HepG2 (cell line): Measurements from ENCODE around the gene ANKRD27. TPM values are rescaled to one million over a fixed set of nuclear protein-coding genes. Genes with fewer than 3 reads are reported as not detected.

Experiments
- CBX2 ChIP-seq, 2 experiments: fragments of 200-600 bp in 1 of 2; sonication (generic); formaldehyde crosslinking in 1 of 2; IDR thresholded peaks; 2 replicates each; pipeline versions ENCODE4 v1.7.0 to v1.8.1; 2018 to 2022; ENCODE audit warnings: low read depth in 2 of 2, low read length in 1 of 2, mild to moderate bottlenecking in 1 of 2, missing genetic modification reagents in 1 of 2
- GPN1 ChIP-seq: sonication (generic); formaldehyde crosslinking; IDR thresholded peaks from 2 replicates; pipeline ENCODE4 v1.5.1; 2020; ENCODE audit warnings: missing genetic modification reagents, borderline replicate concordance
- HDAC2 ChIP-seq: sonication (generic); formaldehyde crosslinking; IDR thresholded peaks from 2 replicates; pipeline ENCODE4 v1.4.0; 2020; ENCODE audit warnings: missing genetic modification reagents
- HMGXB3 ChIP-seq: sonication (generic); formaldehyde crosslinking; IDR thresholded peaks from 2 replicates; pipeline ENCODE4 v1.4.0; 2020; ENCODE audit warnings: missing genetic modification reagents, borderline replicate concordance
- JUNB ChIP-seq: sonication (generic); formaldehyde crosslinking; IDR thresholded peaks from 2 replicates; pipeline ENCODE4 v1.8.0; 2022; ENCODE audit warnings: missing genetic modification reagents, mild to moderate bottlenecking, borderline replicate concordance
- MED8 ChIP-seq: sonication (generic); formaldehyde crosslinking; IDR thresholded peaks from 2 replicates; pipeline ENCODE4 v1.8.1; 2023; ENCODE audit warnings: mild to moderate bottlenecking, missing genetic modification reagents; ENCODE audit not compliant: insufficient replicate concordance
- MYC ChIP-seq: sonication (generic); formaldehyde crosslinking; IDR thresholded peaks from 2 replicates; pipeline ENCODE4 v1.9.0; 2021; ENCODE audit warnings: missing genetic modification reagents, borderline replicate concordance
- NFE2 ChIP-seq: sonication (generic); formaldehyde crosslinking; IDR thresholded peaks from 2 replicates; pipeline ENCODE4 v1.4.0; 2020; ENCODE audit warnings: missing genetic modification reagents
- PAXIP1 ChIP-seq: sonication (generic); formaldehyde crosslinking; conservative IDR thresholded peaks from 2 replicates; pipeline ENCODE4 v1.4.0; 2020; ENCODE audit warnings: mild to moderate bottlenecking, missing genetic modification reagents, moderate library complexity
- RARA ChIP-seq: IDR thresholded peaks from 2 replicates; pipeline ENCODE4 v1.6.1; 2016; ENCODE audit warnings: missing genetic modification reagents, missing compliant biosample characterization
- TFDP1 ChIP-seq: IDR thresholded peaks from 2 replicates; pipeline ENCODE4 v1.6.1; 2016; ENCODE audit warnings: missing compliant biosample characterization, missing genetic modification reagents, borderline replicate concordance
- THYN1 ChIP-seq: sonication (generic); formaldehyde crosslinking; IDR thresholded peaks from 2 replicates; pipeline ENCODE4 v1.8.1; 2023; ENCODE audit warnings: low read depth, mild to moderate bottlenecking, moderate library complexity, missing genetic modification reagents, borderline replicate concordance
- ZNF160 ChIP-seq: sonication (generic); formaldehyde crosslinking; IDR thresholded peaks from 2 replicates; pipeline ENCODE4 v1.8.0; 2022; ENCODE audit warnings: mild to moderate bottlenecking, inconsistent platforms, missing genetic modification reagents
- ZNF20 ChIP-seq: sonication (generic); formaldehyde crosslinking; IDR thresholded peaks from 2 replicates; pipeline ENCODE4 v1.4.0; 2020; ENCODE audit warnings: mild to moderate bottlenecking, moderate library complexity, missing genetic modification reagents
- ZNF746 ChIP-seq: sonication (generic); formaldehyde crosslinking; IDR thresholded peaks from 2 replicates; pipeline ENCODE4 v1.8.0; 2022; ENCODE audit warnings: mild to moderate bottlenecking, missing genetic modification reagents
- polyA plus RNA-seq, 8 experiments: library from polyadenylated mRNA; depleted of rRNA in 3 of 8; stranded (reverse) in 7 of 8; unstranded in 1 of 8; fragments of >200 nt; fragmentation: Illumina TruSeq in 4 of 8; extraction: Trizol in 4 of 8; gene quantifications; 2 replicates each; pipeline versions ENCODE4 v1.2.1 to v1.2.3, GENCODE V29; 2011 to 2016; ENCODE audit warnings: low read depth in 4 of 8, missing spikeins in 1 of 8, mixed read lengths in 1 of 8; ENCODE audit not compliant: insufficient read depth in 1 of 8
- total RNA-seq, 5 experiments: library from RNA; depleted of rRNA; stranded (reverse); fragments of >200 nt; fragmentation: Illumina TruSeq; extraction: Trizol; gene quantifications; 2 replicates each; pipeline ENCODE4 v1.2.3, GENCODE V29; 2016; ENCODE audit warnings: low read depth in 1 of 5
- TF ChIP-seq, protein P1 (sequence below): sonication (generic); formaldehyde crosslinking; IDR thresholded peaks from 2 replicates; pipeline ENCODE4 v1.4.0; 2020; ENCODE audit warnings: missing genetic modification reagents, borderline replicate concordance

ANKRD27 gene
- total and polyA plus RNA-seq, 2 of the 13 experiments (the other 11 are each of a cell fraction or from before 2014, with no cell fraction given): 22.2 to 23.7 TPM

DNA sequence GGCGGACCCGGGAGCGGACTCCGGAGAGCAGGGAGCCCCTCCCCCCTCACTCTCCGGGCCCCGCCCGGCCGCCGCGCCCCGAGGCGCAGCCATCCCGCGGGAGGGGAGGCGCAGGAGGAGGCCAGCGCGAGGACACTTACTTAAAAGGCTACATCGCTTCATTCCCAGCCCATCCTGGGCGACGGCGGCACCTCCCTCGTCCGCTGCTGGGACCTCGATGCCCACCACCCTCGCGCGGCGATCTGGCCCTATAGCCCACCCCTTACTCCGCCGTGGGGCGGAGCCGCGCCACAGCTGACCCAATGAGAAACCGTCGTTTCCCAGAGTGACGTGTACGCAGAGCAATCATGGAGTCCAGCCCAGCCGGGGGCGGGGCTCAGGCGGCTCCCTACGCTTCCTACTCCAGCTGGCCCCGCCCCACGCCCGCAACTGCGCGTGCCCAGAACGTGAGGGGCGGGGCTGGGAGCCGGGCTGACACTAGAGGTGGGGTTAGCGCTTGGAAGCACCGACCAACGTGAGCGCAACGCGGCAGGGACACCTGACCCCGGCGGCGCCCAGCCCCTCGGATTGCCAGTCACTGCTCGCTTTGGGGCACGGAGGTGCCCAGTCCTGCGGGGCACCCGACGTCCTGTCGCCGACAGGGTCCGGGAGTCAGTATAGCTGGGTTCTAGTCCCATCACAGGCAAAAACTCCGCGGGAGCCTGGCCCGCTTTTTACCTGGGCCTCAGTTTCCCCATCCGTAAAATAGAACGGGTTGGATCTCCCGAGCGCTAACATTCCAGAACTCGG is at the start of gene ANKRD27 (continued):
- TF ChIP-seq TFDP1 (CRISPR knock-in tag): 0 out of 2 replicates have a peak, but pooled peaks have one; percentile 21
- TF ChIP-seq, protein P1, sequence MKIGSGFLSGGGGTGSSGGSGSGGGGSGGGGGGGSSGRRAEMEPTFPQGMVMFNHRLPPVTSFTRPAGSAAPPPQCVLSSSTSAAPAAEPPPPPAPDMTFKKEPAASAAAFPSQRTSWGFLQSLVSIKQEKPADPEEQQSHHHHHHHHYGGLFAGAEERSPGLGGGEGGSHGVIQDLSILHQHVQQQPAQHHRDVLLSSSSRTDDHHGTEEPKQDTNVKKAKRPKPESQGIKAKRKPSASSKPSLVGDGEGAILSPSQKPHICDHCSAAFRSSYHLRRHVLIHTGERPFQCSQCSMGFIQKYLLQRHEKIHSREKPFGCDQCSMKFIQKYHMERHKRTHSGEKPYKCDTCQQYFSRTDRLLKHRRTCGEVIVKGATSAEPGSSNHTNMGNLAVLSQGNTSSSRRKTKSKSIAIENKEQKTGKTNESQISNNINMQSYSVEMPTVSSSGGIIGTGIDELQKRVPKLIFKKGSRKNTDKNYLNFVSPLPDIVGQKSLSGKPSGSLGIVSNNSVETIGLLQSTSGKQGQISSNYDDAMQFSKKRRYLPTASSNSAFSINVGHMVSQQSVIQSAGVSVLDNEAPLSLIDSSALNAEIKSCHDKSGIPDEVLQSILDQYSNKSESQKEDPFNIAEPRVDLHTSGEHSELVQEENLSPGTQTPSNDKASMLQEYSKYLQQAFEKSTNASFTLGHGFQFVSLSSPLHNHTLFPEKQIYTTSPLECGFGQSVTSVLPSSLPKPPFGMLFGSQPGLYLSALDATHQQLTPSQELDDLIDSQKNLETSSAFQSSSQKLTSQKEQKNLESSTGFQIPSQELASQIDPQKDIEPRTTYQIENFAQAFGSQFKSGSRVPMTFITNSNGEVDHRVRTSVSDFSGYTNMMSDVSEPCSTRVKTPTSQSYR (CRISPR knock-in tag): peak; percentile 81
- no peak; the same call in 1 of the 2 replicates for TF ChIP-seq MYC (CRISPR knock-in tag)
- no peak for TF ChIP-seq THYN1 (CRISPR knock-in tag)
- TF ChIP-seq GPN1 (CRISPR knock-in tag): no peak
- no peak for TF ChIP-seq MED8 (CRISPR knock-in tag)
- TF ChIP-seq ZNF746 (CRISPR knock-in tag): no peak
- TF ChIP-seq ZNF20: no peak
- TF ChIP-seq HMGXB3 (CRISPR knock-in tag): no peak
- no peak for TF ChIP-seq RARA (CRISPR knock-in tag)
- TF ChIP-seq CBX2 (IDR thresholded peaks at IDR 0.05; ENCODE audit: low read depth, low read length): no peak
- no peak for TF ChIP-seq CBX2 (CRISPR knock-in tag; IDR thresholded peaks at IDR 0.05; ENCODE audit: low read depth)
- TF ChIP-seq PAXIP1 (CRISPR knock-in tag): no peak; the same call in 1 of the 2 replicates
- no peak for TF ChIP-seq ZNF160 (CRISPR knock-in tag)
- no peak for TF ChIP-seq JUNB (CRISPR knock-in tag)
- TF ChIP-seq NFE2 (CRISPR knock-in tag): no peak
- no peak for TF ChIP-seq HDAC2 (CRISPR knock-in tag)
